Testis (tissue), 3 donors: Measurements from ENCODE around the gene STX4. TPM values are rescaled to one million over a fixed set of nuclear protein-coding genes. Genes with fewer than 3 reads are reported as not detected.

Experiments used
- DNase-seq: peaks from one replicate; pipeline ENCODE4 v3.0.0-alpha.2; 2019
- H3K27ac ChIP-seq, 2 donors: fragments of 200-600 bp; sonication (generic); one replicate each; pipeline ENCODE4 v1.5.1; 2019
- H3K27me3 ChIP-seq: fragments of 200-600 bp; sonication (generic); one replicate; pipeline ENCODE4 v1.5.1; 2019
- H3K36me3 ChIP-seq: fragments of 200-600 bp; sonication (generic); one replicate; pipeline ENCODE4 v1.5.1; 2017; ENCODE audit warnings: low read depth; ENCODE audit errors: missing control alignments
- H3K4me1 ChIP-seq: fragments of 200-600 bp; sonication (generic); one replicate; pipeline ENCODE4 v1.5.1; 2019
- H3K4me3 ChIP-seq, 2 donors: fragments of 200-600 bp; sonication (generic); one replicate each; pipeline ENCODE4 v1.5.1; 2017 to 2019
- H3K9me3 ChIP-seq: fragments of 200-600 bp; sonication (generic); one replicate; pipeline ENCODE4 v1.5.1; 2017
- CTCF ChIP-seq, 3 experiments: fragments of 450-650 bp in 2 of 3; fragments of 200-600 bp in 1 of 3; sonication (generic) in 1 of 3; IDR thresholded peaks; one replicate each; pipeline ENCODE4 v1.5.1; 2016 to 2019; ENCODE audit warnings: antibody characterized with exemption in 3 of 3, mild to moderate bottlenecking in 2 of 3, moderate library complexity in 1 of 3
- POLR2A ChIP-seq: fragments of 450-650 bp; IDR thresholded peaks from one replicate; pipeline ENCODE4 v1.6.1; 2017; ENCODE audit warnings: antibody characterized with exemption, mild to moderate bottlenecking, moderate library complexity
- WGBS, 2 donors: methylation state at CpG; one replicate each; pipeline ENCODE4 v1.1.5; 2018; 5-methylcytosine and 5-hydroxymethylcytosine counted together
- intact Hi-C: fragments of 100-400 bp; cut with DNase I; formaldehyde crosslinking; loops from one replicate; pipeline ENCODE4 v1.15.1; 2023; ENCODE audit warnings: low total_unique reads
- polyA plus RNA-seq: library from polyadenylated mRNA; stranded (reverse); fragments of 350-450 nt; fragmentation: Illumina TruSeq; extraction: RNeasy Lipid Tissue Mini Kit (QIAGEN cat#74804); gene quantifications from one replicate; pipeline ENCODE4 v1.2.3, GENCODE V29; 2014; ENCODE audit warnings: low read depth, low replicate concordance; ENCODE audit not compliant: insufficient read depth
- total RNA-seq, 2 donors: library from RNA; depleted of rRNA; stranded (reverse); fragments of >200 nt; gene quantifications; one replicate each; pipeline ENCODE4 v1.2.3, GENCODE V29; 2016

STX4 gene
- total and polyA plus RNA-seq, 3 donors from 2014 or later = 37.1 to 56.9 (median 50.9) TPM

GRCh38 chr16:30990105-30990504, 43.3 kb upstream of the STX4 start:
- no peak overlapping the region for H3K4me3 ChIP-seq
- WGBS, 2 donors = 85 to 87% methylated on average over 8 to 12 of the region's 12 CpGs
- H3K36me3 ChIP-seq = no peaks in the 10 kb centered on the region
- H3K27ac ChIP-seq = no peak overlapping the region
- DNase-seq = no peak
- TF ChIP-seq CTCF (IDR thresholded peaks at IDR 0.05) (no peak), POLR2A (no peak)
- H3K27me3 ChIP-seq = no peaks in the 10 kb centered on the region
- H3K4me1 ChIP-seq = peaks cover 11% of the 10 kb centered on the region
- H3K9me3 ChIP-seq = no peaks in the 10 kb centered on the region
- intact Hi-C loops = no loop called here

- no peak overlapping the region for H3K27ac ChIP-seq
- DNase-seq = no peak
- no peaks in the 10 kb centered on the region for H3K27me3 ChIP-seq
- H3K36me3 ChIP-seq = no peaks in the 10 kb centered on the region
- TF ChIP-seq POLR2A = no peak
- no peak for TF ChIP-seq CTCF (IDR thresholded peaks at IDR 0.05)
- WGBS, 2 donors = 50 to 71% methylated on average over 2 to 8 of the region's 8 CpGs
- H3K4me3 ChIP-seq = no peak overlapping the region
- intact Hi-C loops = no loop called here
- H3K4me1 ChIP-seq = peaks cover 1% of the 10 kb centered on the region
- no peaks in the 10 kb centered on the region for H3K9me3 ChIP-seq
Observed at GRCh38 chr16:30991052-30991451, 42.3 kb upstream of the STX4 start.

GRCh38 chr16:30992276-30992780, 41.0 kb upstream of the STX4 start:
- no peak overlapping the region for H3K4me3 ChIP-seq
- intact Hi-C loops = no loop called here

GRCh38 chr16:30992931-30993816, 40.2 kb upstream of the STX4 start:
- Histone ChIP-seq H3K9me3 (no peaks in the 10 kb centered on the region), H3K36me3 (no peaks in the 10 kb centered on the region), H3K27ac (no peak overlapping the region), H3K4me3 (no peak overlapping the region), H3K4me1 (peaks cover 2% of the 10 kb centered on the region), H3K27me3 (no peaks in the 10 kb centered on the region)
- no peak for DNase-seq
- intact Hi-C loops = no loop called here
- 80 to 84% methylated on average over 28 to 29 of the region's 29 CpGs for WGBS, 2 donors
- no peak for TF ChIP-seq POLR2A

More at GRCh38 chr16:30992276-30992780, 41.0 kb upstream of the STX4 start:
- H3K27me3 ChIP-seq = no peaks in the 10 kb centered on the region
- 90 to 91% methylated on average over 21 of the region's 21 CpGs for WGBS, 2 donors
- no peak overlapping the region for H3K27ac ChIP-seq
- no peaks in the 10 kb centered on the region for H3K36me3 ChIP-seq
- no peak for DNase-seq
- H3K9me3 ChIP-seq = no peaks in the 10 kb centered on the region
- no peaks in the 10 kb centered on the region for H3K4me1 ChIP-seq
- TF ChIP-seq CTCF (IDR thresholded peaks at IDR 0.05) (no peak), POLR2A (no peak)

- no peak overlapping the region for H3K4me3 ChIP-seq
- WGBS, 2 donors = 69 to 76% methylated on average over 11 of the region's 11 CpGs
Observed at GRCh38 chr16:30995927-30996323, 37.4 kb upstream of the STX4 start.

More at GRCh38 chr16:30995927-30996323, 37.4 kb upstream of the STX4 start:
- TF ChIP-seq POLR2A = no peak
- no peak for TF ChIP-seq CTCF (IDR thresholded peaks at IDR 0.05)
- Histone ChIP-seq H3K27me3 (no peaks in the 10 kb centered on the region), H3K4me1 (peaks cover 14% of the 10 kb centered on the region), H3K27ac (no peak overlapping the region), H3K9me3 (no peaks in the 10 kb centered on the region), H3K36me3 (no peaks in the 10 kb centered on the region)
- no peak for DNase-seq
- intact Hi-C loops = no loop called here
